ENCODE results near the gene PCNT. TPM values are rescaled to one million over a fixed set of nuclear protein-coding genes. Genes with fewer than 3 reads are reported as not detected.
"Not testable (repeated sequence)": the region's sequence is repeated elsewhere in the genome, so short reads cannot be mapped to it uniquely, and the experiment has no call there.

The PCNT gene
- total and polyA plus RNA-seq, 2 experiments from 2014 or later, result 18.3 to 26.6 TPM

DNA sequence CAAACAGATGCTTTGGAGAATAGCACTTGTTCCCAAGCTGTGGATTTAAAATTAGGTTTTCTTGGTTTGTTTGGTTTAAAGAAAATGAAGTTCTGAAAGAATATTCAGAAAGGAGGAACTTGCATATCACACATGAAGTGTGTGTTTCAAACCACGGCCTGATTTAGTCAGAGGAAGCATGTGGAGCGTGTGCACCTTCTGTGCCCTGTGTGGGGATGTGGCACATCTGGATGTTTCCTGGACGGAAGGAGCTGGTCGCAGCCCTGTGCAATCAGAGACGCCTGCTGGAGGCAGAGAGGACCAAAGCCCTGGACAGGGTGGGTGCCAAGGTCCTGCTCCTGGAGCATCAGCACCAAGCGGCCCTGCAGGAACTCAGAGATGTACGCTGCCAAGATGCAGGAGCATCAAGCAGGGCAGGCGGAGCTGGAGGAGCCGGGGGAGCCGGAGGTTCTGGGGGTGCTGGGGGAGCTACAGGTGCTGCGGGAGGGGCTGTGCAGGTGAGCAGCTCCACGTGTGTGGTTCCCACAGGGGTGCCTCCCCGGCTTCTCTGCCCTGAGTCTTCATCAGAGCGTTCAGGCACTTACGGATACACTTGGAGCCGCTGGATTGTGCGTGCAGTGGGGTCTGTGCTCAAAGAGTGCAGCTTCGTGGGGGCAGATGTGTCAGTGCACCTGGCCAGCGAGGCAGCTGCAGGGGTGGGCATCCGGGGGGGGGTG is 45.7 kb downstream of the PCNT start:
- no peak overlapping the region for H3K4me3 ChIP-seq
- no peaks in the 10 kb centered on the region for H3K4me1 ChIP-seq (ENCODE audit: low read depth)
- DNase-seq (ENCODE audit: low read depth in 1 of 2, low spot score in 1 of 2), result no peak
- H3K27ac ChIP-seq, result no peak overlapping the region
- no peaks in the 10 kb centered on the region for H3K9me3 ChIP-seq (ENCODE audit: low read depth)
- no peaks in the 10 kb centered on the region for H3K27me3 ChIP-seq
- no peak for TF ChIP-seq CTCF (IDR thresholded peaks at IDR 0.05; ENCODE audit: low read depth, low read length)
- H3K36me3 ChIP-seq, result peaks cover 3% of the 10 kb centered on the region

- H3K36me3 ChIP-seq, result no peaks in the 10 kb centered on the region
- H3K27me3 ChIP-seq, result no peaks in the 10 kb centered on the region
- H3K9me3 ChIP-seq (ENCODE audit: low read depth), result no peaks in the 10 kb centered on the region
- no peak for DNase-seq (ENCODE audit: low read depth in 1 of 2, low spot score in 1 of 2)
- H3K4me3 ChIP-seq, result no peak overlapping the region
- no peak overlapping the region for H3K27ac ChIP-seq
- no peak for TF ChIP-seq CTCF (IDR thresholded peaks at IDR 0.05; ENCODE audit: low read depth, low read length)
- no peaks in the 10 kb centered on the region for H3K4me1 ChIP-seq (ENCODE audit: low read depth)
Observed at GRCh38 chr21:46371204-46372013, 47.5 kb downstream of the PCNT start.

DNA sequence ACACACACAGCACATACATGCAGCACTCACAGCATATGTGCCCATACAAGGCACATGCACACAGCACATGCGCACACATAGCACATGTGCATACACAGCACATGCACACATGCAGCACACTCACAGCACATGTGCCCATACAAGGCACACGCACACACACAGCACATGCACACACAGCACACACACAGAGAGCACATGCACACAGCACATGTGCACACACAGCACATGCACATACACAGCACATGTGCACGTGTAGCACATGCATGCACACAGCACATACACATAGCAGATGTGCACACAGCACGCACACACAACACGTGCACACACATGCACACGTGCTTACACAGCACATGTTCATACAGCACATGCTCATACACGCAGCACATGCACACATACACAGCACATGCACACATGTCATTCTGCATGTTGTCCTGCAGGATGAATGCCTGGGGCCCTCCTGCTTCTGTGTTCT is 48.1 kb downstream of the PCNT start:
- no peak overlapping the region for H3K27ac ChIP-seq
- H3K9me3 ChIP-seq (ENCODE audit: low read depth), result no peaks in the 10 kb centered on the region
- H3K27me3 ChIP-seq, result no peaks in the 10 kb centered on the region
- H3K36me3 ChIP-seq, result no peaks in the 10 kb centered on the region
- no peak overlapping the region for H3K4me3 ChIP-seq
- DNase-seq (ENCODE audit: low read depth in 1 of 2, low spot score in 1 of 2), result no peak
- H3K4me1 ChIP-seq (ENCODE audit: low read depth), result no peaks in the 10 kb centered on the region
- TF ChIP-seq CTCF (IDR thresholded peaks at IDR 0.05; ENCODE audit: low read depth, low read length), result no peak

DNA sequence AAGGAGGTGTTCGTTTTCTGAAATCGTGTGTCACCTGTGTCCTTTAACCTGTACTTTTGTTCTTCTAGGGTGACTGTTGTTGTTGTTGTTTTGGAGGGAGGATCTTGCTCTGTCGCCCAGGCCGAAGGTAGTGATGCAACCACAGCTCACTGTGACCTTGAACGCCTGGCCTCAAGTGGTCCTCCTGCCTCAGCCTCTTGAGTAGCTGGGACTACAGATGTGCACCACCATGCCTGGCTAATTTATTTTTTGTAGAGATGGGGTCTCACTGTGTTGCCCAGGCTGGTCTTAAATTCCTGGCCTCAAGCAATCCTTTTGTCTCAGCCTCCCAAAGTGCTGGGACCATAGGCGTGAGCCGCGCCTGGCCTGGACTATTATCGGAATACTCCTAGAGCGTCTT is 49.0 kb downstream of the PCNT start:
- DNase-seq (ENCODE audit: low read depth in 1 of 2, low spot score in 1 of 2); H3K27ac ChIP-seq; H3K27me3 ChIP-seq; H3K4me1 ChIP-seq (ENCODE audit: low read depth); H3K4me3 ChIP-seq; H3K36me3 ChIP-seq; H3K9me3 ChIP-seq (ENCODE audit: low read depth): not testable (repeated sequence)

DNA sequence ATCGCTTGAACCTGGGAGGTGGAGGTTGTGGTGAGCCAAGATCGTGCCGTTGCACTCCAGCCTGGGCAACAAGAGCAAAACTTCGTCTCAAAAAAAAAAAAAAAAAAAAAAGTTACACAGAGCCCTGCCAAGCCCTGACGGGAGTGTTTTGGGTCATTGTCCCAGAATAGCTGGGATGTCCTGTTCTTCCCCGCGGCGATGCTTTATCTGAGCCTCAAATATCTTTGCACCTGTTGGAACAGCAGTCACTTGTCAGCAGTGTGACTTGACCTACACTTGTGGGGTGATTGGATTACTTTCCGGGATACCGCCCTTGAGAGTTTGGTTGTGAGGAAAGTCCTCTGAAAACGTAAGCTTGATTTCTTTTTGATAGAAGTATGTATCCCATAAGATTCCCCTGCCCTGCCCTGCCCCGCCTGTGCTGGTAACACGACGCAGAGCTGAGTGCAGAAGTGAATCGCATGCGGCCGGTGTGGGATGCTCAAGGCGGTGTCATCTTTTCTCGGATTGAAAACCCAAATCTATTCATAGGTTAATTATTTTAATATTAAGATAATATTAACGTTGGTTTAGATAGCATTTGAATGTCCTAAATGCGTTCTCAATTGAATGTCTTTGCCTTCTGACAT is 50.9 kb downstream of the PCNT start:
- no peak overlapping the region for H3K27ac ChIP-seq
- no peaks in the 10 kb centered on the region for H3K9me3 ChIP-seq (ENCODE audit: low read depth)
- TF ChIP-seq CTCF (IDR thresholded peaks at IDR 0.05; ENCODE audit: low read depth, low read length), result no peak
- H3K36me3 ChIP-seq, result no peaks in the 10 kb centered on the region
- no peak overlapping the region for H3K4me3 ChIP-seq
- H3K27me3 ChIP-seq, result no peaks in the 10 kb centered on the region
- no peaks in the 10 kb centered on the region for H3K4me1 ChIP-seq (ENCODE audit: low read depth)
- DNase-seq (ENCODE audit: low read depth in 1 of 2, low spot score in 1 of 2), result no peak

All from cardiac muscle cell (in vitro differentiated cells and primary cell).